Tibial nerve (tissue), 3 donors: ENCODE data around the gene TYR.

Source experiments
- CTCF ChIP-seq, 5 experiments: fragments of 200-600 bp in 3 of 5; fragments of 450-650 bp in 2 of 5; sonication (generic) in 3 of 5; IDR thresholded peaks; one replicate each; pipeline ENCODE4 v1.5.1; 2016 to 2019; ENCODE audit warnings: antibody characterized with exemption in 5 of 5, mild to moderate bottlenecking in 3 of 5, moderate library complexity in 2 of 5
- POLR2A ChIP-seq, 2 donors: fragments of 450-650 bp; IDR thresholded peaks; one replicate each; pipeline ENCODE4 v1.6.1; 2017; ENCODE audit warnings: antibody characterized with exemption in 2 of 2, mild to moderate bottlenecking in 2 of 2, moderate library complexity in 2 of 2

GRCh38 chr11:89176938-89177337, 737 bp upstream of the TYR start:
- TF ChIP-seq CTCF (IDR thresholded peaks at IDR 0.05) (no peak), POLR2A (IDR thresholded peaks at IDR 0.05) (no peak)
